ENCODE results near the gene GREB1.

GRCh38 chr2:11680182-11680900, 146.5 kb downstream of the GREB1 start:
- TF ChIP-seq CTCF (conservative IDR thresholded peaks at IDR 0.05 in 1 of 2, IDR thresholded peaks at IDR 0.05 in 1 of 2; ENCODE audit: extremely low read depth in 1 of 2, insufficient read depth in 1 of 2, low read depth in 1 of 2, low read length in 2 of 2) = no peak
- TF ChIP-seq EZH2 (IDR thresholded peaks at IDR 0.05; ENCODE audit: borderline replicate concordance, low read length) = no peak
